HCEC 1CT (cell line): Measurements from ENCODE around the gene RFT1.

ENCODE experiments used
- DNase-seq: peaks from one replicate; pipeline ENCODE4 v3.0.0-alpha.2; 2017

Gene RFT1, protein sequence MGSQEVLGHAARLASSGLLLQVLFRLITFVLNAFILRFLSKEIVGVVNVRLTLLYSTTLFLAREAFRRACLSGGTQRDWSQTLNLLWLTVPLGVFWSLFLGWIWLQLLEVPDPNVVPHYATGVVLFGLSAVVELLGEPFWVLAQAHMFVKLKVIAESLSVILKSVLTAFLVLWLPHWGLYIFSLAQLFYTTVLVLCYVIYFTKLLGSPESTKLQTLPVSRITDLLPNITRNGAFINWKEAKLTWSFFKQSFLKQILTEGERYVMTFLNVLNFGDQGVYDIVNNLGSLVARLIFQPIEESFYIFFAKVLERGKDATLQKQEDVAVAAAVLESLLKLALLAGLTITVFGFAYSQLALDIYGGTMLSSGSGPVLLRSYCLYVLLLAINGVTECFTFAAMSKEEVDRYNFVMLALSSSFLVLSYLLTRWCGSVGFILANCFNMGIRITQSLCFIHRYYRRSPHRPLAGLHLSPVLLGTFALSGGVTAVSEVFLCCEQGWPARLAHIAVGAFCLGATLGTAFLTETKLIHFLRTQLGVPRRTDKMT

DNA sequence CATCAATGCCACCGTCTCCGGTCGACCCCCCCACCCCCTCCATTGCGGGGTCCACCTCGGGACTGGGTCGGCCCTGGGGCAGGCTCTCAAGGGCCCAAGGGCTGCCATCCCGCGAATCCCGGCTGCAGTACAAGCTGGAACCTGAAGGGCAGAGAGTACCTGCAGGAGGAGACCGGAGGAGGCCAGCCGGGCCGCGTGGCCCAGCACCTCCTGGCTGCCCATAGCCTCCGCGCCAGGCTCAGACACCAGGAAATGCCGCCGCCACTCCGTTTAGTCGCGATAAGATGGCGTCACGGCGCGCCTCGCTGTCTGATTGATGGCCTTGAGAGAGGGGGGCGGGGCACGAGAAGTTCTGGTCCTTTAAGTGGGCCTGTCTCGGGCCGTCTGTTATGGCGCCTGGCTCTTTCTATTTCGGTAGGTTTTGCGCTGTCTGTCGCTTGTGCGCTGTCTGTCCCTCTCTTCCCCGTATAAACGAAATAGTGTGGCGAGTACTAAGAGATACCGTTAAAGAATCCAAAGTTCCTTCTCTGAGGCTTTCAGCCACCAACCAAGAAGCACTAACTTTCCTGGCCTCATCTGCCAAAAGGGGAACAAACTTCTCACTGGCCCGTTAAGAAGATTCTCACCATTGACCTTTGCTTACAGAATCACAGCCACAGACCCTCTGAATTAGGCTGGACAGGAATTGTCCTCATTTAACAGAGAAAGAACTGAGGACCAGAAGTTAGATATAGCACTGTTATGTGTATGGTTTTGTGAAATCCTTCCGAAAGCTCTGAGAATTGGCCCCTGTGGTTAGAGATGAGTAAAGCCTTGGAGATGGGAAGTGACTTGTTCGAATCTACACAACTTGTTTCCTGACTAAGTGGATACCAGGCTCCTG lies at the start of gene RFT1:
Gene RFT1, minus strand, starts transcription at position 257 of the 883 bp plus-strand sequence. Its CDS starts 35 bp downstream, at position 222.
- DNase-seq, result peak; percentile 92

DNA sequence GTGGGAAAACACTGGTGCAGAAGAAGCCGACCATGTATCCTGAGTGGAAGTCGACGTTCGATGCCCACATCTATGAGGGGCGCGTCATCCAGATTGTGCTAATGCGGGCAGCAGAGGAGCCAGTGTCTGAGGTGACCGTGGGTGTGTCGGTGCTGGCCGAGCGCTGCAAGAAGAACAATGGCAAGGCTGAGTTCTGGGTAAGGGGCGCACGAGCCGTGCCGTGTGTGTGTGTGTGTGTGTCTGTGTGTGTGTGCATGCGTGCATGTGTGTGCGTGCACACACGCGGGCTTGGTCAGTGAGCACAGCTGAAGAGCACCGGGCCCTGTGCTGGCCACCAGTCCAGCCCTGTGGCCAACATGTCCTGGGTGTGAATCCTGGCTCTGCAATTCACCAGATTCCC lies 49.3 kb upstream of the RFT1 start:
- no peak for DNase-seq

DNA sequence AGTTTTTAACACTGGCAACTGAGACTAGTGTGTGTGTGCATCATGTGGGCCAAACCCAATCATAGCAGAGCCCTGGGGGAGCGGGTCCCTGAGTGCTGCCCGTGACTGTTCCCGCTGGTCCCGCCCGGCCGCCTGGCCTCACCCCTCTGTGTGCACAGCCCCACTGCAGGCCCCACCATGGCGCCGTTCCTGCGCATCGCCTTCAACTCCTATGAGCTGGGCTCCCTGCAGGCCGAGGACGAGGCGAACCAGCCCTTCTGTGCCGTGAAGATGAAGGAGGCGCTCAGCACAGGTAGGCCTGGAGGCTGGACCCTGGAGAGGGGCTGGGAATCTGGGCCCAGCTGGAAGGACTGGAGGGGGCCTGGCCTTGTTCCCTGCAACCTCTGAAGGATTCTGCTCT lies 48.0 kb upstream of the RFT1 start:
- no peak for DNase-seq

DNA sequence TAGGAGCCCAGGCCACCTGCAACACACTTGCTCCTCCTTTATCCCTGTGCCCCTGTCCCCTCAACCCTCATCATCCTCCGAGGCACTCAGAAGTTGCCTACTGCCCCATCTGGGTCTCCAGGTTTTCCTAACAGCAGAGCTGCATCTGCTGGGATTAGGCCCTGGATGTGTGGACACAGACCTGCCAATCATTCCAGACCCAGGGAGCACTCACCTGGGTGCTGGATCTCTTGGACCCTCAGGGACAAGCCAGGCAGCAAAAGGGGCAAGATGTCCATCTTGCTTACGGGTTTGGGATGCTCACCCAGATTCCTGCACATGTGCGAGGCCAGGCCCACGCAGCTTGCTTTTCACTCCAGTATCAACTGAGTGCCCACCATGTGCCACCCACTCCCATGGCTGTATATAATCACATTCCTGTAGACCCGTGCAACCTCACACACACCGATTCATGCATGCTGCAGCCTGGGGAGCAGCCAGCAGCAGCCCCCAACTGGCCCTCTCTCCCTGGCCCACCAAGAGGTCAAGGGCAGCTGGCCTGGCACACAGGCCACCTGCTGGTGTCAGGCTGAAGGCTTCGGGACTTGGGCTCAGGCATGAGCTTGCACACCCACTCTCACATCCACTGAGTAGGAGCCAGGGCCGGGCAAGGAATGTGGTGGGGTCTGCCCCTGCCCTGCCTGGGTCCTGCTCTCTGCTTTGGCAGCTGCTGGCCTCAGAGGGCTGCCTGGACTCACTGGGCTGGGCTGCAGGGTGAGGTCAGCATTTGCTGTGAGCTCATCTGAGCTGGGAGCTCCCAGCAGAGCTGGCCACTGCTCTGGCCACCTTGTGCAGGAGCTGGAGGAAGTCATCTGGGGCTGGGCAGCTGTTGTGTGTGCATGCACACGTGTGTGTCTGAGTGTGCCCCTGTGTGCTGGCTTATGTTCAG lies 45.6 kb upstream of the RFT1 start:
- DNase-seq, result no peak

DNA sequence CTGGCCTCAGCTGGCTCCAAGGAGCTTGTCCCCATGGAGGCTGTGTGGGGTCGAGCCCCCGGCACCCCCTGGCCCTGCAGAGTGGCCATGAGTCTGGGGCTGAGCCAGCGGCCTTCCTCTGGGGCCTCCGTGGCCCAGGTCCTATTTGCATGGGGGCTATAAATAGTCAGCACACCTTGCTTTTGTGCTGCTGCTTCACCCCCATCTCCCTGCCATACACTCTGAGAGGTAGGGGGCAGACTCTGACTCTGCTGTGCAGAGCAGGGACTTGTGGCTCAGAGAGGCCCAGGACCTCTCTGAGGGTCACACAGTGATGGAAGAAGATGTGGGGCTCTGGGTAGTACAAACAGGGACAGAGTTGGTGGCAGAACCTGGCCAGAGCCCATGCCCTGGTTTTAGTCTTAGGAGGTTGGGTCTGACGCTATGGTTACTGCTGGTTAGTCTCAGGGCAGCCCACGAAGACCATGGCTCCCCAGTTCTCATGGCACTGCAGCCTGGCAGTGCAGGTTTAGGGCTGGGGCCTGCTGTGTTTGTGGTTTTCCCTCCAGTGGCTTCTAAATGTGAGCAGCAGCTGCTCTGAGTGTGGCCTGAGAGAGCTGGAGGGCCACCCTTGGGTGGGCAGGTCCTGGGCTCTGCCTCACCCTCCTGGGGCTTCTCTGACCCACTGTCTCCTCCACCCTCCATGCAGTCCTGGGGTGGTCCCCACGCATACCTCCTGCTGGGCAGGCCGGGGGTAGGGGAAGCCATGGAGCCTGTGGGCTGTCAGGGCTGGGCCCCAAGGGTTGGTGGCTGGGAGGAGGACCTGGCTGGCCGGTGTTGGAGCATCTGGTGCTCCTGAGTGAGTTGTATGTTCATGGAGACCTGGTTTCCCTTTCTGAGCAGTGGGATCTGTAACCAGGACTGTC lies 44.4 kb upstream of the RFT1 start:
- DNase-seq, result no peak

DNA sequence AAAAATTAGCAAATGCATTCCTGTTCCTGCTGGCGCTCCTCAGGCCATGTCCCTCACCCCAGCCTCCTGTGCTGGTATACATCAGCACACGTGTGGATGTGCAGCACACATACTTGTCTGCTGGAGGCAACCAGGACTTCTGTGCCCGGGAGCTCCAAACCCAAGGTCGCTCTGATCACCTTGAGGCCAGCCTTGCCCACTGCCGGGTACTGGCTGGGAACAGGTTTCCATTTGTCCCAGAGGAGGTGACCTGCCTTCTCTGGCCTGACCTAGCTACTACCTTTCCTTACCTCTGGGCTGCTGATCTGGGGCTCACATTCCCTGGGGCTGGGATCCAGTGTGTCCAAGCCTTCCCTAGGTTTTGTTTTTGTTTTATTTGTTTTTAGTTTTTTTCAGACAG lies 42.9 kb upstream of the RFT1 start:
- no peak for DNase-seq

DNA sequence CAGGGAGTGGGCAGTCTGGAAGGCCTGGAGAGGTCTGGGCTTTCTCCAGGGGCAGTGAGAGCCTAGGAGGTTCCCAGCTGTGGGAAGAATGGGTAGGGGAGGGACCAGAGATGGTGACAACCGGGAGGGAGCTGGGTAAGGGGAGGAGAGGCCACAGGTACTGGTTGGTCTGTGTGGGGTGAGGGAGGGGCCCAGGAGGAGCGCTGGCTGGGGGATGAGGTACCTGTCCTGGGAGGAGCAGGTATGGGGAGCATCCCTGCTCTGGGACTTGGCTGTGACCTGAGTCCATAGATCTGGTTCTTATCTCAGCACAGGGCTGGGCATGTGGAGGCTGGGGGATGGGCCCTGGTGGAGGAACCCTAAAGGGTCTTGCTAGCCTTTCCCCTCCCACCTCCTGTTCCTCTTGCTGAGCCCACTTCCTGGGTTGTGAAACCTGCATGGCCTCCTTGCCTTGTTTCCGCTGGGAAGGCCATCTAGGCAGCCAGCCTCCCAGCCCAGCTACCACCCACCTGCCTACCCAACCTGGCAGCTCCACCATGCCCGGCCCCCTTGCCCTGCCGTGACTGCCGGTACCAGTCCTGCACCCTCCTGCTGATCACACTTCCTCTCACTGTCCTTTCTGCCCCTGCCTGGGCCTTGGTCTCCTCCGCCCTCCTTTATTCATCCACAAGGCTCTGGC lies 41.7 kb upstream of the RFT1 start:
- no peak for DNase-seq

DNA sequence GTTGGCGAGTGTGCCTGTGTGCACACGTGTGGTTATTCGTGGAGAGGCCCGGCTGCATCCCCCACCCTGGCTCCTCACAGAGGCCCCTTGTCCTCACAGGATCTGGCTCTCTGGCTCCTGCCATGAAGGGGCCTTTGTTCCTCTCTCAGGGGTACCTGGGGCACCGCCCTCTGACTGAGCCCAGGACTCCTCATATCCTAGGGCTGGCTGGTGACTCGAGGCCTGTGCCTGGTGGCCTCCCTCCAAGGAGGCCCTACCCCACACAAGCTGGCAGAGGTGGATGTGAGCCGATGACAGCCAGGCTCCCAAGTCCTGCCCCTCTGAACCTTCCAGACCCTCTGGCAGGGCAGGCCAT lies 40.8 kb upstream of the RFT1 start:
- no peak for DNase-seq

DNA sequence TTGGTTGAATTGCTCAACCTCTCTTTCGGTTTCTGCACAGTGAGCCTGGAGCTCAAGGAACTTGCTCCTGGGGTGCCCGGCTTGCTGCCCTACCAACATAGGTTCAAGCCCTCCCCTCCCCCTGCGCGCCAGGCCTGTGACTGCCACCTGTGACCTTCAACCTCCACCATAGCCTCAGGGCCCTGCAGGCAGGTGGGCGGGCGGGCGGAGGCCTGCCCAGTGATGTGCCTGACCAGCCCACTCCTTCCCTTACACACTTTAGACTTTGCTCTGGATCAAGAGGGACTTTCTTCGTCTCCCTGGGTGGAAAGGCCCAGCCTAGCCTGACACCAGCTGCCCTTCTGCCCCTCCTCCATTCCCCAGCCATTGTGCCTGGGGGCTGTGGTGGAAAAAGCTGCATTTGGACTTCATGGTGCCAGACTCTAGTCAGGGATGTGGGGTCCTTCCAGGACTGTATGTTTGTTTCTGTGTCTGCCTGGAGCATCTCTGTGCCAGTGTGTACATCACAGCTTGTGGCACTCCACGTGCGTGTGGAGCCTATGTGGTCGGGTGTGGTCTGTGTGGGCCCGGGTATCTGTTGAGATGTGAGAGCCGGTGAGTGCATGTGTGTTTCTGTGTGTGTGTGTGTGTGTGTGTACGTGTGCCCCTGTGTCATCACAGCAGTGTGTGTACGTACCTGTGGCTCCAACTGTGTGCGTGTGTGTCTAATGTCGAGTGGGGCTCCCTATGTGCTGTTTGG lies 40.3 kb upstream of the RFT1 start:
- DNase-seq, result no peak

DNA sequence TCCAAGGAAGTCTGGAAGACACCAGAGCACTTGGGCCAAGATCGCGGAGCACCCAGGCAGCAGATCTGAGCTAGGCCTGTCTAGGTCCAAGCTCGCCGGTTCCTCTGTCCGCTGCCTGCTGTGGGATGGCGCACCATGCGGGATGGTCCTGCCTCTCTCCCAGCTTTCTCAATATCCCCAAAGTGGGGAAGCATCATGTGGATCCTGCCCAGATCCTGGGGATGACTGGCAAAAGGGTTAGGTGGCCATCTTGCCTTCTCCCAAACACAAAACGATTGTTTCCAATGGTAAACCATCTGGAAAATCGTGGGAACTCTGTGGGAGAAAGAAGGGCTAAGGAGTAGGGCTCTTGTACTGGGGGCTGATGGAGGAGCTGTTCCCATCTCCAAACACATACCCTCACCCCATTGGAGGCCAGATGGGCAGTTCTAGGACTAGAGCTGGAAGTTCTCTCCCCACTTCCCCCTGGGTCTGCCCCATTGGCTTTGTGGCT lies 39.6 kb upstream of the RFT1 start:
- DNase-seq, result no peak

DNA sequence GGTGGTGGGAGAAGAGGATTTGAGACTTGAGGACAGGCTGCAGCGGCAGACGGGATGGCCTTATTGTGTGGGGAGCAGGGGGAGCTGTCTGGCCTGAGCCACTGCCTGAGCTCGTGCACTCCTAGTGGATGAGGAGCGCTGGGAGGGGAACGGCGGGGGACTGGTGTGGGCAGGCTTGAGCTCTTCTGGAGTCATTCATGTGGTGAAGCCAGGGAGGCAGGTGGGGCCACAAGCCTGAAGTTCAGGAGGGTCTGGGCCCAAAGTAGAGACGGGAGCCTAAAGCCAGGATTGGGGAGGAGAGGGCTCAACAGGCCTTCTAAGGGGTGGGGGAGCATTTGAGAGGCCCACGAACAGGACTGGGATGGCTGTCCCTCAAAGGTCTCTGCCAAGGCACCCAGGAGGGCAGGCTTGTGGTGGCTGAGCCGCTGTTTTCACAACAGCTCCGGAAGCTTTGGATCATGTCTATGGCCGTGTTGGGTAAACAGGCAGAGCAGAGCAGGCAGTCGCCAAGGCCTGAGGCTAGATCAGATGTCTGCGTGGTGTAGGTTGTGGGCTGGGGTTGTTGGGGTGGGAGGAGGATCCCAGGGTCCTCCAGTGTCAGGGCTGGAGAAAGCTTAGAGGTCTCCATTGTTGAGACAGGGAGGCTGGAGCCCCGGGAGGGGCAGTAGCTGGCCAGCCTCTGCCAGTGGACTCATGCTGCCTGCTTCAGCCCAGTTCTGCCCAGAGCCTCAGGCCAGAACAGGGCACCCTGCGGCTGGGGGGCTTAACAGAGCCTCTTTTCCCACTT lies 39.0 kb upstream of the RFT1 start:
- DNase-seq, result no peak

DNA sequence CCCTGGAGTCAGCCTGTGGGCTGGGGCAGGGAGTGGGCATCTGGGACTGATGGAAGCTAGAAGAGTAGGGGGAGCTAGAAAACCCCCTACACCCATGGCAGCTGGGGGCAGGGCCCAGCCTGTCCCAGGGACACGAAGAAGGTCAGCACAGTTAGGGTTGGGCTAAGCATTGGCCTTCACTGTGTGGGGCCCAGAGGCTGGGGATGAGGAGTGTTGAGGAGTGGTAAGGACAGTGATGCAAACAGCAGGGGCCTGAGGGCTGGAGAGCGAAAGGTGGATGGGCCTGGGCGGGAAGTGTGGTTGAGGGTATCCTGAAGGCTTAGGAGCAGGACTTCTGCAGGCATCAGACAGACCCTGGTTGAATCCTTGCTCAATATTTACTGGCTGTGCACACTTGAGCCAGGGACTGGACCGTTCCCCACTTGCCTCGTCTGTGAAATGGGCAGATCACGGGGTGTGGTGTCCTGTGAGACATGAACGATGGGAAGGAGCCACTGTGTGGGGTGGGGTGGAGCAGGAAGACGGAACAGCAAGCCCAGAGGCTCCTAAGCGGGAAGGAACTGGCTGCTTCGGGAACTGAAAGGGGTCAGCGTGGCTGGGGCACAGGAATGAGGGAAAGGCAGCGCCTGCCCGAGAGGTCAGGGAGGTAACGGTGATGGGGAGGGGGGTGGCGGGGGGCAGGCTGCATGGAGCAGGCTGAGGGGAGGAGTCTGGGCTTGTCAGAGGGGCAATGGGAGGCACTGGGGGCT lies 38.1 kb upstream of the RFT1 start:
- DNase-seq, result no peak

DNA sequence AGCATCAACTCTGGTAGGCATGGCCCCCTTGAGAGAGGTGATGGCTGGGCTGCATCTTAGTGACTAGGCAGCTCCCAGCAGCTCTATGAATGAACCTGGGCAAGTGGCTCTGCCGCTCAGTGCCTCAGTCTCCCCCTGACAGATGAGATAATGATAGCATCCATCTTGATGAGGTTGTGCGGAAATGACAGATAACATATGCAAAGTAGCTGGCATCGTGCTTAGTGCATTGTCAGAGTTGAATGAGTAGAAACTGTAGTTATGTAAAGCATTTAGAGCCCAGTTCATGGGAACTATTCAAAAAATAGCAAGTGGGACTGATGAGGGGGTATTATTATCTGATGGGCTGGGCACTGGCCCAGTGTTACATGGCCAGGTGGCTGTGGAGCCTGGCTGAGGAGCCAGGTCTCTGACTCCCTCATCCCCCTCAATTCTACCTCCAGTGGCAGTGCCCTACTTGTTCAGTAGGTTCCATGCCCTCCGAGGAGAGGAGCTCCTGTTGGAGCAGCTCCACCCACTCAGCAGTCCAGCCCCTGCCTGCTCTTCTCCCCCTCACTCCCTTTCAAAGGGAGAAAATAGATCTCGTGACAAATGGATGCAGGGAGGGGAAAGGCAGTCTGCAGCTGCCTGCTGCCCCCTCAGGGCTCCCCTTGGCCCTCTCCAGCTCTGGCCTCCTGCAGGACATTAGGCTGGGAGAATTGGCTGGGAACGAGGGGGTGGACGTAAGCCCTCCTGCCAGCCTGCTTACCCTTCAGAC lies 37.4 kb upstream of the RFT1 start:
- no peak for DNase-seq

DNA sequence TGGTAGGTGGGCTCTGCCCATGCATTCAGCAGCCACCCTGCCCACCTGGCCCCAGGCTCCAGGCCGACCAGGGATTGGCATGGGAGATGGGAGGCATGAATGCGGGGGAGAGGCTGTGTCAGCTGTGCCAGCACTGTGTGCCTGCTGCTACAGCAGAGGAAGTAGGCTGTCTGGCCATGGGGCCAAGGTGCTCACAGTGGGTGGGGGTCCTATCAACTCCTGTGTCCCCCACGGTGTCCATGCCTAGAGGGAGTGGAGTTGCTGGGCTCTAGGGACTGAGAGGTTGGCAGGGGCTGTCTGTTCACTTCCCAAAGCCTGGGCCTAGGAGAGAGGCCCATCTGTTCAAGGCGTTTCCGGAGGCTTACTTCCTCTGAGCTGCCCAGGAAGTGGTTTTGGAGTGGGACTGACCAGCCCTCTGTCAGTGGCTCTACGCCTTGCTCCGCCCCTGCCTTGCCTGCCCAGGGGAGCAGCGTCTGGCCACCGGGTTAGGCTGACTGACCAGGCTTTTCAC lies 36.6 kb upstream of the RFT1 start:
- peak; percentile 88 for DNase-seq

DNA sequence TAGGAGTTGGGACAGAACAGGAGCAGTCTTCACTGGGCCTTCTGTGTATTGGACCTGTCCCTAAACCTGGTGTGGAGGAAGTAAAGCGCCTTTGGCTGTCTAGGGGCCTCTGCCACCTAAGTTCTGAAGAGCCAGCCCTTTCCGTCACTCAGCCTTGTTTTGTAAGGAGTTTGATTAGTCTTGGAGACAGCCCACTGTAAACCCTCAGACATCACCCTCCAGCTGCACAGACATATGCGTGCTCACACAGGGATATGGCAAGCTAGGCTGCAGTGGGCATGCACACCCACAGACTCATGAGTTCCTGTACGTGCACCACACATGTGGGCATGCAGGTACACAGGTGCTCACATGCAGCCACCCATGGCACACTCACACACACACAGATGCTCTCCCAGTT lies 36.0 kb upstream of the RFT1 start:
- DNase-seq, result no peak

DNA sequence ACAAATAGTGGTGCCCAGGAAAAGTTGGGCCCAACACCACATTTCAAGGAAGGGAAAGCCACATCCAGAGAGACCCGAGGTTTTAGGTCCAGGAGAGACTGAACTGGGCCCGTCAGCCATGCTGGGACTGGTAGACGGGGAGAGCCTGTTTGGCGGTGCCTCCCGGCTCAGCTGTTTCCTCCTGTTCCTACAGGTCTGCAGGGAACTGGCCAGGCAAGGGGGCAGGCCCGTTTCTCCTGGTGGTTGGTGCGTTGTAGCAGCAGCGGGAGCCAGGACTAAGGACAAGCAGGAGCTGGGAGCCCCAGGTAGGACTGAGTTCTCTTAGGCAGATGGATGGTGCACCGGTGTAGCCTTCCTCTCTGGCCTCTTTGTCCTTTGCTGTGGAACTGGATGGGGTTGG lies 34.7 kb upstream of the RFT1 start:
- no peak for DNase-seq
